ENCODE measurements around the gene VSIG10L.

Gene VSIG10L

DNA sequence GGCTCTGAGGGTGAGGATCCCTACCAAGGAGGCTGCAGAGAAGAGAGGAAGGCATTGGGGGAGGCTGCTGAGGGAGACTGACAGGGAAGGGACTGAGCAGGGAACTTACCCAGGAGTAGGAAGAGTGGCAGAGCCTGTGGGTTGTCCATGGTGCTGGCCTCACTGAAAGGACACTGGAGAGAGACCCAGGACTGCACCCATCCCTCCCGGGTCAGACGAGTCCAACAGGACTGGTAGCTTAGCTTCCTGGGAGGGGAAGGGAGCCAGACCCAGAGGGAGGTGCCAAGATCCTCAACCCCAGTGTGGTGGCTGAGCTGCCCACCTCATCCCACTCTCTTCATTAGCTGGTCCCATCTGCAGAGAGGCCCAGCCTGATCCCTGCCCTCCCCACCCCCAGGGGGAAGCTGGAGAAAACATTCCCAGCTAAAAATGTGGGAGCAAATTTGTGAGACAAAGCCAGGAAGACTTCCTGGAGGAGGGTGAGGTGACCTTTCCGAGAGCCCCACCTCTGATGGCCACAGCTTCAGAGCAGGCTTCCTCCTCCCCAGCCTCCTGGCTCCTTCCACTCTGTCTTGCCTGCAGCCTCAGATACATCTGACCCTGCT, at the start of gene VSIG10L:
Gene VSIG10L (minus strand): TSS at position 164 of the 605 bp plus-strand sequence. CDS start 15 bp downstream, at position 149.
- no peak for DNase-seq (ENCODE audit: low spot score)
- in situ Hi-C loops (cut with MboI; ENCODE audit: low sequenced_read_pairs, unreplicated experiment) = loop anchor here (25.0 kb wide), 1 partner anchor 320 kb away; no protein-coding TSS in a partner anchor
- TF ChIP-seq, protein P1, sequence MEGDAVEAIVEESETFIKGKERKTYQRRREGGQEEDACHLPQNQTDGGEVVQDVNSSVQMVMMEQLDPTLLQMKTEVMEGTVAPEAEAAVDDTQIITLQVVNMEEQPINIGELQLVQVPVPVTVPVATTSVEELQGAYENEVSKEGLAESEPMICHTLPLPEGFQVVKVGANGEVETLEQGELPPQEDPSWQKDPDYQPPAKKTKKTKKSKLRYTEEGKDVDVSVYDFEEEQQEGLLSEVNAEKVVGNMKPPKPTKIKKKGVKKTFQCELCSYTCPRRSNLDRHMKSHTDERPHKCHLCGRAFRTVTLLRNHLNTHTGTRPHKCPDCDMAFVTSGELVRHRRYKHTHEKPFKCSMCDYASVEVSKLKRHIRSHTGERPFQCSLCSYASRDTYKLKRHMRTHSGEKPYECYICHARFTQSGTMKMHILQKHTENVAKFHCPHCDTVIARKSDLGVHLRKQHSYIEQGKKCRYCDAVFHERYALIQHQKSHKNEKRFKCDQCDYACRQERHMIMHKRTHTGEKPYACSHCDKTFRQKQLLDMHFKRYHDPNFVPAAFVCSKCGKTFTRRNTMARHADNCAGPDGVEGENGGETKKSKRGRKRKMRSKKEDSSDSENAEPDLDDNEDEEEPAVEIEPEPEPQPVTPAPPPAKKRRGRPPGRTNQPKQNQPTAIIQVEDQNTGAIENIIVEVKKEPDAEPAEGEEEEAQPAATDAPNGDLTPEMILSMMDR (IDR thresholded peaks at IDR 0.05; ENCODE audit: borderline replicate concordance, control extremely low read depth, extremely low read depth, insufficient read depth, missing control alignments) = no peak

GRCh38 chr19:51391073-51391611, 49.2 kb upstream of the VSIG10L start:
- TF ChIP-seq, protein P1 (IDR thresholded peaks at IDR 0.05; ENCODE audit: borderline replicate concordance, control extremely low read depth, extremely low read depth, insufficient read depth, missing control alignments) = no peak
- in situ Hi-C loops (cut with MboI; ENCODE audit: low sequenced_read_pairs, unreplicated experiment) = no loop called here
- no peak for DNase-seq (ENCODE audit: low spot score)

DNA sequence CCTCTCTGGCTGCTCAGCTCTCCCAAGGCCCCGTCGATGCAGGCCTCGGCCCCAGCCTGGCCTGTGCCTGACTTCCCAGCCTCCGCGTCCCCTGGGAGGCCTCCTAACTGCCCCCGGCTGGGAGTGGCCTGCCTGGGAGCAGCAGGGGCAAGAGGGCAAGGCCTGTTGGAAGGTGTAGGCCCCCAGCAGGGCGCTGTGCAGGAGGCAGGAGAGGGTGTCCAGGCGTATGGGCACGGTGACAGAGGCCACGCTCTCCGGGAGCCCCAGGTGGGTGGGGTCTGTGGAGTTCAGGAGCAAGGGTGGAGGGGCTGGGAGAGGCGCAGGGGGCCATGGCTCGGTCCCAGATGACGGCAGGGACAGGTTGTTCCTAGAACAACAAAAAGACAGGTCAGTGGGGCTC, 47.2 kb upstream of the VSIG10L start:
- DNase-seq (ENCODE audit: low spot score) = no peak
- TF ChIP-seq, protein P1 (IDR thresholded peaks at IDR 0.05; ENCODE audit: borderline replicate concordance, control extremely low read depth, extremely low read depth, insufficient read depth, missing control alignments) = no peak
- in situ Hi-C loops (cut with MboI; ENCODE audit: low sequenced_read_pairs, unreplicated experiment) = no loop called here

DNA sequence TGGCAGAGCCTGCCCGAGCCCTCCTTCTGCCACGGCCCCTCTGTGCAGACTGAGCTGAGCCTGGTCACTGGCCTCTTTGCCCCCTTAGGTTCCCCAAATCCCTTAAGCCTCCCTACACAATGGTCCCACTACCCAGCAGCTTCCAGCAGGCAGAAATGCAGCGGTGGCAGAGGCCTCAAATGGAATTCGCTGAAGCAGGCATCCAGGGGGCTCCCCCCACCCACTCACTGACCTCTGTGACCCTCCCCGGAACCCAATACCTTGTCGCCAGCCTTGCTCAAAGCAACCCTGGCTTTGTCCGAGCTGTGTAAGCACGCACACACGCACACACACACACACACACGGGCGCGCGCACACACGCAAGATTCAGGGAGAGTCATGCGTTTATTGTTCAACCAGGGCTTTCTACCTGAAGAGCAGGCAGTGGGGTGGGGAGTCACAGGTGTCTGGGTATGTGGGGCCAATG, 46.0 kb upstream of the VSIG10L start, which contains the start of gene LIM2:
Gene LIM2 (minus strand): TSS at position 51 of the 466 bp plus-strand sequence. CDS start 531 bp downstream, outside the sequence.
- in situ Hi-C loops (cut with MboI; ENCODE audit: low sequenced_read_pairs, unreplicated experiment) = no loop called here
- no peak for DNase-seq (ENCODE audit: low spot score)
- TF ChIP-seq, protein P1 (IDR thresholded peaks at IDR 0.05; ENCODE audit: borderline replicate concordance, control extremely low read depth, extremely low read depth, insufficient read depth, missing control alignments) = no peak

DNA sequence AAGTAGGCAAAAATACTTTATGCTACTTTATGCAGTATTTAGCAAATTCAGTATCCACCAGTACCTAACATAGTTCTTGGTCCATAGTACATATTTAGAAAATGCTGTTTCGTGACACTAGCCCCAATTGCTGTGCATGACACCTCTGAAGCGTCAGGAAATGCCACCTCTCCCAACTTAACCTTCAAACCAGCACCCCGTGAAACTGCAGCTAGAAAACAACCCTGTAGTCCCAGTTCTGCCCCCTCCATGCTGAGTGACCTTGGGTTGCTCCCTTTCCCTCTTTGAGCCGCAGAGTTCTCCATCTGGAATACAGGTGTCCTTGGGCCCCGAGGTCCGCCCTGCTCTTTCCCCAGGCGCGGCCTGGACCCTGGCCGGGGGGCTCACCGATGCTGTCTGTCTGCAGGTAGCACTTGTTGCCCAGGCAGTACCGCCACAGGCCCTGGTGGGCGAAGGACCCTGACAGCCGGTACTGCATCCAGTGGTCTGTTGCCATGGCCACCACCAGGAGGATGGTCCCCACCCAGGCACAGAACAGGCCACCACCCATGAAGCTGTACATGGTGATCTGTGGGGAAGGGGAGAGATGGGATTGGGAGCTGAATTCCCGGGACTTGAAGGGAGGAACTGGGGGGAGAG, 45.1 kb upstream of the VSIG10L start:
- in situ Hi-C loops (cut with MboI; ENCODE audit: low sequenced_read_pairs, unreplicated experiment) = no loop called here
- TF ChIP-seq, protein P1 (IDR thresholded peaks at IDR 0.05; ENCODE audit: borderline replicate concordance, control extremely low read depth, extremely low read depth, insufficient read depth, missing control alignments) = no peak
- DNase-seq (ENCODE audit: low spot score) = no peak

- in situ Hi-C loops (cut with MboI; ENCODE audit: low sequenced_read_pairs, unreplicated experiment) = no loop called here
- TF ChIP-seq, protein P1 (IDR thresholded peaks at IDR 0.05; ENCODE audit: borderline replicate concordance, control extremely low read depth, extremely low read depth, insufficient read depth, missing control alignments) = no peak
- DNase-seq (ENCODE audit: low spot score) = no peak
These were observed 40.1 kb upstream of the VSIG10L start for GRCh38 chr19:51382004-51382403.
